Measurements from ENCODE around the gene CST3.
"Not testable (repeated sequence)": the region's sequence is repeated elsewhere in the genome, so short reads cannot be mapped to it uniquely, and the experiment has no call there.

CST3 gene

DNA sequence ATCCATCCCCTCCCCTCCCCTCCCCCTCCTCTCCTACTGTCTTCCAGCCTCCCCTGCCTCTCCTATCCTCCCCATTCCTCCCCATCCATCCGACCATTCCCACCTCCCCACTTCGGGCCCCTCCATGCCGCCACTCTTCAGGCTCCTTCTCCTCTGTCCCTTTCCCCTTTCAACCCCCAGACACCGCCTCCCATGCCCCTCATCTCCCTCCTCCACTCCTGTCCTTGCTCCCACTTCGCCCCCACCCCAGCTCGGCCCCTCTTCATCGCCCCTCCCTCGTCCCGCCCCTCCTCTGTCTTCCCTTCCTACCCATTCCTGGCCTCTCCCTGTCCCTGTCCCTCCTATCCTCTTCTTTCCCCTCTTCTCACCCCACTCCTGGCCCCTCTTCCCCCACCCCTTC is 554 bp upstream of the CST3 start:
- Histone ChIP-seq H3K36me3 (replicated peaks; ENCODE audit: insufficient read depth, low read length) (no peaks in the 10 kb centered on the region), H3K79me2 (ENCODE audit: low read length) (no peaks in the 10 kb centered on the region), H3K9me2 (replicated peaks; ENCODE audit: insufficient read depth, low read length) (no peaks in the 10 kb centered on the region), H2AFZ (ENCODE audit: low read length) (no peak overlapping the region), H3K27ac (ENCODE audit: low read length) (no peak overlapping the region), H4K20me1 (ENCODE audit: insufficient read depth, low read length) (no peaks in the 10 kb centered on the region), H3F3A (ENCODE audit: insufficient read depth, low read length) (no peaks in the 10 kb centered on the region), H3K9ac (ENCODE audit: low read length) (no peak overlapping the region), H3K27me3 (replicated peaks; ENCODE audit: insufficient read depth, low read length) (no peaks in the 10 kb centered on the region), H3K4me1 (ENCODE audit: low read length) (no peaks in the 10 kb centered on the region), H3K4me2 (ENCODE audit: low read depth, low read length) (no peak overlapping the region), H3K4me3 (ENCODE audit: low read length) (no peak overlapping the region), H3K9me3 (replicated peaks; ENCODE audit: insufficient read depth, low read length) (no peaks in the 10 kb centered on the region)
- no peak for DNase-seq
- TF ChIP-seq, protein P1, sequence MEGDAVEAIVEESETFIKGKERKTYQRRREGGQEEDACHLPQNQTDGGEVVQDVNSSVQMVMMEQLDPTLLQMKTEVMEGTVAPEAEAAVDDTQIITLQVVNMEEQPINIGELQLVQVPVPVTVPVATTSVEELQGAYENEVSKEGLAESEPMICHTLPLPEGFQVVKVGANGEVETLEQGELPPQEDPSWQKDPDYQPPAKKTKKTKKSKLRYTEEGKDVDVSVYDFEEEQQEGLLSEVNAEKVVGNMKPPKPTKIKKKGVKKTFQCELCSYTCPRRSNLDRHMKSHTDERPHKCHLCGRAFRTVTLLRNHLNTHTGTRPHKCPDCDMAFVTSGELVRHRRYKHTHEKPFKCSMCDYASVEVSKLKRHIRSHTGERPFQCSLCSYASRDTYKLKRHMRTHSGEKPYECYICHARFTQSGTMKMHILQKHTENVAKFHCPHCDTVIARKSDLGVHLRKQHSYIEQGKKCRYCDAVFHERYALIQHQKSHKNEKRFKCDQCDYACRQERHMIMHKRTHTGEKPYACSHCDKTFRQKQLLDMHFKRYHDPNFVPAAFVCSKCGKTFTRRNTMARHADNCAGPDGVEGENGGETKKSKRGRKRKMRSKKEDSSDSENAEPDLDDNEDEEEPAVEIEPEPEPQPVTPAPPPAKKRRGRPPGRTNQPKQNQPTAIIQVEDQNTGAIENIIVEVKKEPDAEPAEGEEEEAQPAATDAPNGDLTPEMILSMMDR (IDR thresholded peaks at IDR 0.05; ENCODE audit: low read length): no peak
- TF ChIP-seq EZH2 (optimal IDR thresholded peaks at IDR 0.05; ENCODE audit: low read depth, low read length): no peak

DNA sequence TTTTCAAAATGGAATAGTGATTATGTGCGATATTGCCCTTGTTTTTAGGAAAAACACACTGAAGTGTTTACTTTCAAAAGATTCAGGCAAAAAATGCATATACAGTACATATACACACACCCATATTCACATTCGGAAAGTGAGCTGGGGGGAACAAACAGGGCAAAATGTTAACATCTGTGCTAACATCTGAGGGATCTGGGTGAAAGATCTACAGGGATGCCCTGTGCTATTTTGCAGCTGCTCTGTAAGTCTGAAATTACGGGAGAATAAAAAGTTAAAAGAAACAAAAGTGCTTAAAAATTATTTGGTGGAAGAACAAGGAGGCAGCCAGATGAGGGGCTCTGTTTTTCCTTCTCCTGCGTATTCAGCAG is 860 bp downstream of the CST3 start:
- no peak overlapping the region for H3K27ac ChIP-seq (ENCODE audit: low read length)
- H3K4me3 ChIP-seq (ENCODE audit: low read length): peak overlapping the region; percentile 93
- peak overlapping the region; percentile 91 for H2AFZ ChIP-seq (ENCODE audit: low read length)
- no peaks in the 10 kb centered on the region for H3K79me2 ChIP-seq (ENCODE audit: low read length)
- H3K4me2 ChIP-seq (ENCODE audit: low read depth, low read length): peak overlapping the region; percentile 89
- no peaks in the 10 kb centered on the region for H3K36me3 ChIP-seq (replicated peaks; ENCODE audit: insufficient read depth, low read length)
- H3K9ac ChIP-seq (ENCODE audit: low read length): peak overlapping the region; percentile 81; the same call in 1 of the 2 replicates
- no peaks in the 10 kb centered on the region for H4K20me1 ChIP-seq (ENCODE audit: insufficient read depth, low read length)
- TF ChIP-seq, protein P1 (IDR thresholded peaks at IDR 0.05; ENCODE audit: low read length): no peak
- TF ChIP-seq EZH2 (optimal IDR thresholded peaks at IDR 0.05; ENCODE audit: low read depth, low read length): no peak
- no peak for TF ChIP-seq EZH2phosphoT487 (IDR thresholded peaks at IDR 0.05; ENCODE audit: low read length)
- DNase-seq: no peak
- no peaks in the 10 kb centered on the region for H3K27me3 ChIP-seq (replicated peaks; ENCODE audit: insufficient read depth, low read length)
- no peaks in the 10 kb centered on the region for H3K4me1 ChIP-seq (ENCODE audit: low read length)
- no peaks in the 10 kb centered on the region for H3F3A ChIP-seq (ENCODE audit: insufficient read depth, low read length)
- H3K9me2 ChIP-seq (replicated peaks; ENCODE audit: insufficient read depth, low read length): no peaks in the 10 kb centered on the region
- no peaks in the 10 kb centered on the region for H3K9me3 ChIP-seq (replicated peaks; ENCODE audit: insufficient read depth, low read length)

- Histone ChIP-seq H3K4me2 (ENCODE audit: low read depth, low read length) (peak overlapping the region; percentile 89; the same call in 1 of the 2 replicates), H3K9me3 (replicated peaks; ENCODE audit: insufficient read depth, low read length) (no peaks in the 10 kb centered on the region), H3K9me2 (replicated peaks; ENCODE audit: insufficient read depth, low read length) (no peaks in the 10 kb centered on the region), H3K4me3 (ENCODE audit: low read length) (no peak overlapping the region), H3F3A (ENCODE audit: insufficient read depth, low read length) (no peaks in the 10 kb centered on the region), H3K4me1 (ENCODE audit: low read length) (no peaks in the 10 kb centered on the region), H3K9ac (ENCODE audit: low read length) (no peak overlapping the region), H3K79me2 (ENCODE audit: low read length) (no peaks in the 10 kb centered on the region), H3K27me3 (replicated peaks; ENCODE audit: insufficient read depth, low read length) (no peaks in the 10 kb centered on the region), H2AFZ (ENCODE audit: low read length) (no peak overlapping the region), H3K36me3 (replicated peaks; ENCODE audit: insufficient read depth, low read length) (no peaks in the 10 kb centered on the region), H3K27ac (ENCODE audit: low read length) (no peak overlapping the region), H4K20me1 (ENCODE audit: insufficient read depth, low read length) (no peaks in the 10 kb centered on the region)
- no peak for DNase-seq
- TF ChIP-seq, protein P1 (IDR thresholded peaks at IDR 0.05; ENCODE audit: low read length): no peak
- TF ChIP-seq EZH2 (optimal IDR thresholded peaks at IDR 0.05; ENCODE audit: low read depth, low read length) (no peak), EZH2phosphoT487 (IDR thresholded peaks at IDR 0.05; ENCODE audit: low read length) (no peak)
Observed at GRCh38 chr20:23636182-23636907, 1.4 kb downstream of the CST3 start.

DNA sequence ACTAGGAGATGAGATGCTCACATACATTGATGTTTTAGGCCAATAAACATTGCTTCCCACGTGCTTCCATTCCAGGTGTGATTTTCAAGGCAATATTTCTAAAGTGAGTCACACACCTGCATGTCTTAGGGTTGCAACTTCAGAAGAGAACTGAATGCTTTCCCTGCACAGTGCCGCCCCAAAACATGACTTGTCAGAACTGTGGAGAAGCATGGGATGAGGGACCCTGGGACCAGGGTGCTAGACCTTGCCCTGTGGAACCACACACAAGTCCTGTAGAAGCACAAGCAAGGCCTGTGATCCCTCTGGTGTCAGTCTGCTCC is 2.0 kb downstream of the CST3 start:
- not testable (repeated sequence) for H4K20me1 ChIP-seq (ENCODE audit: insufficient read depth, low read length); H3K4me2 ChIP-seq (ENCODE audit: low read depth, low read length); H3K9me2 ChIP-seq (replicated peaks; ENCODE audit: insufficient read depth, low read length); H3K9me3 ChIP-seq (replicated peaks; ENCODE audit: insufficient read depth, low read length); H2AFZ ChIP-seq (ENCODE audit: low read length); H3K79me2 ChIP-seq (ENCODE audit: low read length); DNase-seq; H3K27ac ChIP-seq (ENCODE audit: low read length); H3K27me3 ChIP-seq (replicated peaks; ENCODE audit: insufficient read depth, low read length); H3K4me3 ChIP-seq (ENCODE audit: low read length); H3K36me3 ChIP-seq (replicated peaks; ENCODE audit: insufficient read depth, low read length); H3K4me1 ChIP-seq (ENCODE audit: low read length); H3F3A ChIP-seq (ENCODE audit: insufficient read depth, low read length); H3K9ac ChIP-seq (ENCODE audit: low read length)

All from MM.1S (cell line).